NCI-H2081 treated with DMSO at 0.1 percent for 48 hours (cell line): ENCODE measurements around the gene NCK2.
"Not testable (repeated sequence)": the region's sequence is repeated elsewhere in the genome, so short reads cannot be mapped to it uniquely, and the experiment has no call there.

ENCODE experiments used
- DNase-seq: peaks from one replicate; lab custom pipeline; 2025; lab: John Stamatoyannopoulos, UW

The NCK2 gene

DNA sequence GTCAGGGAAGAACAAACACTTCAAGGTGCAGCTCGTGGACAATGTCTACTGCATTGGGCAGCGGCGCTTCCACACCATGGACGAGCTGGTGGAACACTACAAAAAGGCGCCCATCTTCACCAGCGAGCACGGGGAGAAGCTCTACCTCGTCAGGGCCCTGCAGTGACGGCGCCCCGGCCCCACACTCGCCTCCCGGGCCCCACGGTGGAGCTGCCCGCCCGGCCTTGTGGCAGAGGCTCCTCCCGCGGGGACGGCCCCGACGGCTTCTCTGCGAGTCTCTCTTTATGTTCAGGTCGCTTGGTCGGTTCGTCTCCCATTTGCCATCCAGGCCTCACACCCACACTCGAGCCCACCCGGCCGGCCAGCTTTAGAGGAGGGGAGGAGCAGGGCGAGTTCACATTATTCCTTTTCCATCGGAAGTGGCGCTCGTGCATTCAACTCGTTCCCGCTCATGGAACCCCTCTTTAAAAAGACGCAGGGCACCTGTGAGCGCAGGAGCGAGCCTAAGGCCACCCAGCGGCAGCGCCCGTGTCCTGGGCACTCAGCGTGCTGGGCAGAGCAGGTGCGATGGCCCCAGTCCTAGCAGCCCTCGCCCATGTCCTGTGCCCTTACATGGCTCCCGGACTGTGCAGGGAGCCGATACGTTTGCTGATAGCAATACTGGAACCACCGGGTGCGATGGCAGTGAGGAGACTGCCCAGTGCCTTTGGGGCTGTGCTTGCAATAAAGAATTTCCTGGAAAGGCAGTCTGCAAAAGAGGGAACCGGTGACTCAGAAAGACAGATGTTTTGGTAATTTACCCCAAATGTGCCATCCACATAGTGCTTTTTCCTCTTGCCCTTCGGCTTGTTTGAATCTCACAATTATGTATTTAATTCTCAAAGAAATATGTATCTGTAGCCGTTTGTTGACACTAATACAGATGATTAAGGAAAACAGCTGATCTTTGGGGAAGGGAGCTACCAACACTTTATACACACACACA, 148.6 kb downstream of the NCK2 start:
- no peak for DNase-seq

GRCh38 chr2:105894327-105894944, 149.7 kb downstream of the NCK2 start:
- DNase-seq = no peak

DNA sequence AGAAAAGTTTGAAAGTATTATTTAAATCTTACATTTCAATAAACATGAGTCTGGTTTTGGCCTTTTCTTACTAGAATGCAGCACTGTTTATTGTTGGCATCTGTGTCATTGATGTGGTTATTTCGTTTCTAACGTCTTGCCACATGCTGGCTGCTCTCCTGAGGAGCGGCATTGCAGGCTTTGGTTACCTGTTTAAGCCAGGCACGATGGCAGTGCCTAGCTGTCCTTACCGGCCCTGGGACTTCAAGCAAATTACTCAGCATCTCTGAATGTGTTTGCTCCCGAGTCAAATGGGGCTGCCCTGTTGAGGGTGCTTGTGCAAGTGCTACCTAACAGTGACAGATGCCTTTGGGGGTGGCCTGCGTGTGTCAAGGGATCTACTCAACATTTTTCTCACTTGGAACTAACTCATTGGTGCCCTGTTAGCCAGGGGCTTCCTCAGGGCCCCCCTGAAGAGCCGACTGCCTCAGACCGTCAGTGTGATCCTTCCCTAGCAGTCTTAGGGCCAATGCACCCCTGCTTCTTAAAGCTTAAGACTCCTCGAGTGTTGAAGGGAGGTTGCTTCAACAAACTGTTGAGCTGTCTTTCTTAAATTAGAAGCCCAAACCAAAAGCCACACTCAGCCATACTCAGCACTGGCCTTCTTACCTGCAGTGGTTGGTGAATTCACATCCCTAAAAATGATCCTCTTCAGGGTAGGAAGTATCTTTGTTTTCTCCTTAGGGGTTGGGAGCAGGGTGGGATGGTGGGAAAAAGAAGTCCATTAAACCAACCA, 151.5 kb downstream of the NCK2 start:
- DNase-seq = no peak

GRCh38 chr2:105896765-105897163, 152.1 kb downstream of the NCK2 start:
- DNase-seq = no peak

DNA sequence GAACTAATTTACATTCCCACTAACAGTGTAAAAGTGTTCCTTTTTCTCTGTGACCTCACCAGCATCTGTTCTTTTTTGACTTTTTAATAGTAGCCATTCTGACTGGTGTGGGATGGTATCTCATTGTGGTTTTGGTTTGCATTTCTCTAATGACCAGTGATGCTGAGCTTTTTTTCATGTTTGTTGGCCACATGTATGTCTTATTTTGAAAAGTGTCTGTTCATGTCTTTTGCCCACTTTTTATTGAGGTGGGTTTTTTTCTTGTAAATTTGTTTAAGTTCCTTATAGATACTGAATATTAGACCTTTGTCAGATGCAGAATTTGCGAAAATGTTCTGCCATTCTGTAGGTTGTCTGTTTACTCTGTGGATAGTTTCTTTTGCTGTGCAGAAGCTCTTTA, 153.0 kb downstream of the NCK2 start:
- DNase-seq = not testable (repeated sequence)

GRCh38 chr2:105903051-105903674, 158.5 kb downstream of the NCK2 start:
- DNase-seq = no peak

GRCh38 chr2:105904938-105905337, 160.2 kb downstream of the NCK2 start:
- no peak for DNase-seq

GRCh38 chr2:105906481-105906880, 161.8 kb downstream of the NCK2 start:
- no peak for DNase-seq

DNA sequence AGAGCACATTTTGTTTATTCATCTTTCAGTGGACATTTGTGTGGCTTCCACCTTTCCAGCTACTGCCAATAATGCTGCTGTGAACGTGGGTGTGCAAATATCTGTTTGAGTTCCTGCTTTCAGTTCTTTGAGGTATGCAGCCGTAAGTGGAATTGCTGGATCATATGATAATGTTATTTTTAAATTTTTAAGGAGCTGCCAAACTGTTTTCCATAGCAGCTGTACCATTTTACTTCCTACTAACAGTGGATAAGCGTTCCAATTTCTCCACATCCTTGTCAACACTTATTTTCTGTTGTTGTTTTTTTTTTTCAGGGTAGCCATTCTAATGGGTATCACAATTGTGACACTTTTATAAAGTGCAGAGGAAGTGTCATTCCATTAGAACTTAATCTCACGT, 162.5 kb downstream of the NCK2 start:
- no peak for DNase-seq

DNA sequence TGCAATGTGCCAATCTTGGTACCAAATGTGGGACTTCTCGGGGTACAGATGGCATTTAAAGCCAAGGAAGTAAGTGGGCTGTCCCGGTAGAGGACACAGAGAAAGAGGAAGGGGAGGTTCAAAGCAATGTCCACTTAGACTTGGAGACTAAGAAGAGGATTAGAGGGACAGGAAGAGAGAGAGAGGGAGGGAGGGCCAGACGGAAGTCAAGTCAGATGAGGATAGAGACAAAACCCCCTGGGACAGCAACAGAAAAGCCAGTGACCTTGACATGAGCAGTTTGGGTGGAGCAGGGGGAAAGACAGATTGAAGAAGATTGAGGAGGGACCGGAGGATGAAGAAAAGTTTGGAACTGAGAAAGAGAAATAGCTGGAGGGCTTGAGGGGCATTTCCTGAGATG, 164.5 kb downstream of the NCK2 start:
- DNase-seq = no peak

DNA sequence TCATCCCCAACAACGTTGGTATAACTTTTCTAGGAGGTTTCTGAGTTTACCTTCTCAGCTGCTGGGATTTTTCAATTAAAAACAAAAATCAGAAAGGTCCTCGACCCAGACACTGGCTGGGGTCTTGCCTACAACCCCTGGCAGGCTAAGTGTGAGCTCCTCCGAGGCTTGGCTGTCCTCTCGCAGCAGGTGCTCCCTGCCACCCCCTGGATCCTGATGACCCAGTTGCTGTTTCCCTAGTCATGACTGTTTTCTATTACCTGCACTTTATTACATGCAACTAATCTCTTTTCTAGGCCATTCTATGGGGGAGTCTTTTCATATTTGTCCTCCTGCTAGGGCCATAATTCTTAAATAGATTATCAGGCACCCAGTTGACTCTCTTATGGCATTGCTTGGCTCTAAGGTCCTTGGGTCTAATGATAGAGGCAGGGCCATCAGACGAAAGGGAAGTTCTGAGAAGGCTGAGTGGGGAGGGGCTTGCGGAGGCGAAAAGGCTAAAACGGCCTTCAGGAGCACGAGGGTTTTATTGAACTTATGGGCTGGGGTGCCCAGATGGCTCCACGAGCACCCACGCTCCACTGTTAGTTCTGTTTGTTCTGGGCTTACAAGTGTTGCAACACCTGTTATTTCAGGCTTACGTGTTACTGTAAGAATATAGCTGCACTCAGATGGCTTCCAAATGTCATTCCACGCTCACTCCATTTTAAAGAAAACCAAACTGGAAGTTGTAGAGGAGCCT, 166.0 kb downstream of the NCK2 start:
- no peak for DNase-seq

- no peak for DNase-seq
These were observed 166.7 kb downstream of the NCK2 start for GRCh38 chr2:105911425-105911824.

GRCh38 chr2:105912081-105912480, 167.4 kb downstream of the NCK2 start:
- DNase-seq = no peak

DNA sequence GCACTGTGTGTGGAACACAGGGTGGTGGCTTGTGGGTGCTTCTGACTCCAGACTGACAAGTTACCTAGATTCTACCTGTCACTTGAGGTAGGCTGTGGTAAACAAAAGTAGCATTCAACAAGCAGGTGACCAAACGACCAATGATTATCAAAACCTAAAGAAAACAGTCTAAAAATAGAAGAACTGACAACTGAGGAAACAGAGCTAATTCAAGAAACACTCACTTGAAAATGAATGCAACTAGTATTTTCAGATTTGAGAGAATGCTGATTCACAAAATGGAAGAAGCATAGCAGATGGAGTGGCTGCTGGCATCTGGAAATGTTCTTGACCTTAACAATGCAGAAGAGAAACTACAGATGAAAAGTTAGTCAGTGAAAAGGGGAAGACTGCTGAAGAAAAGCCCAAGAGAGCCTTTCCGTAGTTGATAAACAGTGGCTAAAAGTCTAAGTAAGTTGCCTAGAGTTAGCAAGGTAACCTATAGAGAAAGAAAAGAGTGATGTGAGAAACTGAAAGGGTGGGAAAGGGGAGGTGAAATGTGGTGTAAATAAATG, 170.4 kb downstream of the NCK2 start:
- DNase-seq = no peak

DNA sequence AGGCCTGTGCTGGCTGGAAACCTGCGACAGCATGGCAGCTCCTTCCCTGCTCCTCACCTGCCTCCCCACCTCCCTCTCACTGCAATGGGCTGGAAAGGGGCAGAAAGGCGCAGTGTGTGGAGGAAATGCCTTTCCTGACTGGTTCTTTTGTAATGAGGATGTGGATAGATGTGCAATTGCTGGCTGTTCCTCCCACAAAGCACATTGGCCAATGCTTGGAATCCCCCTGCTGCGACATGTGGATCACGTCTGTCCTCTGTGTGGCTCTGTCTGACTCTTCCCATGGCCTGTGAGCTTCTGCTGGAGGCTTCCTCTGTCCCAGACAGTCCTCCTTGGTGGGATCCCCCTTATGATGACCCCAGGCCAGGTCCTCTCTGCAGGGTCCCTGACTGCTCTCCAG, 172.5 kb downstream of the NCK2 start:
- no peak for DNase-seq

DNA sequence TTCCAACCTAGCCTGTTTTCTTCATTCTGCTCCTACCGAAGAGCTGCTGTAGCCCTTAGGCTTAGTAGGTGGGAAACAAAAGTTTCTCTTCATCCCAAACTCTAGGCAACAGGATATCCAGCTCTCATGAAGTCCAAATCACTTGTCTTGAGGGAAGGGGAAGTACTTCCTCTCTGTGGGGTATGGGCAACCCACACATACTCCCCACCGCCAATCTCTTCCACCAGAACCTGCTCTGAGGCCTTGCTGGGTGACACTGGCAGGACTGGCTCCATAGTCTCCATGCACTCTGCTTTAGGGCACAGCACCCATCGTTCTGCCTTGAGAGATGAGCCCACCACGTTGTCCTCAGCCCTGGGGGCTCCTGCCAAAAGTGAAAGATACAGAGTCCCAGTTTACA, 173.0 kb downstream of the NCK2 start:
- no peak for DNase-seq

- DNase-seq = no peak
These were observed 174.6 kb downstream of the NCK2 start for GRCh38 chr2:105919191-105919811.

- no peak for DNase-seq
These were observed 175.1 kb downstream of the NCK2 start for GRCh38 chr2:105919826-105920225.

DNA sequence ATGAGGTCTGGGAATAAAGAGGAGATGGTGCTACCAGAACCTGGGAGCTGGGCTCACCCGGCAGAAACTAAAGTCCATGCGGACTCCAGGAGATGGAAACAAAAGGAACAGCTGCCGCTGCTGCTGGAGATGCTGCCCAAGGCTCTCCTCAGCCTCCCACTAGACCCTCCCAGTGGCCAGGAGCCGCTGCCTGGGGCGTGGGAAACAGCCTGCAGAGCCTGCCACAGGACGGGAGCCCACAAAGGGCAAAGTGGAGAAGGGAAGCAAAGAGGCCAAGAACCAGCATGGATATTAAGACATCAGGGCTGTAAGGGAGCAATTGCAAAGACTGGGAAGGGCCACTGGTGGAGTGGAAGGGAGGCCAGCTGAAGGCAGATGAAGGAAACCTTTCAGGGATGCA, 179.6 kb downstream of the NCK2 start:
- DNase-seq = no peak

- no peak for DNase-seq
These were observed 180.2 kb downstream of the NCK2 start for GRCh38 chr2:105924932-105925331.

DNA sequence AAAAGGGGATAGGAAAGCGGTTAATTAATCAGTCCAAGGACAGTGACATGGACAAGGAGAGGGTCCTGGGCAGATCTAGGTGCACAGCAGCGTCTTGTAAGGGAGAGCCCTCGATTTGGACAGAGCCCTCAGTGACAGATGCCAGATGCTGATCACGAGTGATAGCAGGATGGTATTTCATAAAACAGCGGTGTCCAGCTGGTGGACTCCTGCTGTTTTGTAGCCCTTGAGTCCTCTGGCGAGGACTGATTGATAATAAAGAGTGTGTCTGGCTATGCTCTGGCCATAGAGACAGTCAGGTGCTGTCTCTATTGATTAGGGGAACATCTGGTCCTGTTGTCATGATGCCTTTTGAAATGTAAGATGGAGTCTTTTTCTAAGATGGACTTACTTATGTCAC, 180.7 kb downstream of the NCK2 start:
- no peak for DNase-seq
